Measurements from ENCODE around the gene NCLN.
"Not testable (repeated sequence)": the region's sequence is repeated elsewhere in the genome, so short reads cannot be mapped to it uniquely, and the experiment has no call there.

The NCLN gene

DNA sequence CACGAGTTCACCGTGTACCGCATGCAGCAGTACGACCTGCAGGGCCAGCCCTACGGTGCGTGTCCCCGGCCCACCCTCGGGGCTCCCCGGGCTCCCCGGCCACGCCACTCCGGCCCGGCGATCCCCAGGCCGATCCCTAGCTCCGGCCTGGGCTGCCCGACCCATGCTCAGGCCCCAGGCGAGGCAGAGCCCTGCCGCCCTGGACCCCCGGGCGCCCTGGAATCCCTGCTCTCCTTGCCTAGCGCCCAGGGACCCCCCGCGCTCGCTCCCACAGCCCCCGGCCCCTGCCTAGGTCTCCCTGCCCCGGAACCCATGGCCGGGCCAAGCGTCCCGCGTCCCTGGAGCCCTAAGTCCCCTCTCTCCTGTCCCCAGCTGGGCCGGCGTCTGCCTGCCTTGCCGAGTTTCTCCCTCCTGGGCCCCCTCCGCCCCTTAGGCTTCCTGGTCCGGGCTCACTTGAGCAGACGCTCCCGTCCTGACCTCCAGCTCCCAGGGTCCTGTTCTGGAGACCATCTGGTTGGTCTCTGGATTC is 494 bp downstream of the NCLN start:
- DNase-seq, result no peak

DNA sequence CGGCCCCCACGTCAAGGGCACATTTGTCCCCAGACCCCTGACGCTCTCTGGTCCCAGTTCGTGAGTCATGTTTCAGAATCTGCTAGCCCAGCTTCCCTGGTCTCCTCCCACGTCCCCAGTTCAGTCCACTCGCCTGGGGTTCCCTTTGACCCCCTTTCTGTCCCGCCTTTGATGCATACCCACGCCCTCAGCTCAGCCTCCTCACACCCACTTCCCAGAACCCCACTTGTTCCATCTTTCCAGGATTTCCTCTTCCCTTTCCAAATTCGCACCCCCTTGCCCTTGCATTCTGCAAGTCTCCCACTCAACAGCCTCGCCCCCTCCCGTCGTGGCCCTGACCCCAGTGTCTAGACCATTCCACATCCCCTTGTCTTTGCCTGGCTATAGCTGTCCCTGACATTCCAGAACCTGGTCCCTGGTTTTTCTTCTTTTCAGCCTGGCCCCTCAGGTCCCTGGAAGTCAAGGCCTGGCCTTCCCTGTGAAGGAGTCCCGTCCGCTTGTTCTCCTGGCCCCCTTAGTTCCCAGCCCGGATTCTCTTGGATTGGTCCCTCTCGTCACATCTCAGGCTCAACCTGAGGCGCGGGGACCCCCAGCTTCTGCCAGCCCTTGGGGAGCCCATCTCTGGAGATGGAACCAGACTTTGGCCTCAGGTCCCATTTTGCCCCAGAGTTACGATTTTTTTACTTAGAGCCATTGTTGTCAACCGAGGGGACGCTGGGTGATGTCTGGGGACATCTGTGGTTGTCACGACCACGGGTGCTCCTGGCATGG is 1.3 kb downstream of the NCLN start:
- DNase-seq, result no peak

- DNase-seq, result no peak
Measured at GRCh38 chr19:3187662-3188511, 2.2 kb downstream of the NCLN start.

- DNase-seq, result no peak
Measured at GRCh38 chr19:3188627-3189596, 3.2 kb downstream of the NCLN start.

DNA sequence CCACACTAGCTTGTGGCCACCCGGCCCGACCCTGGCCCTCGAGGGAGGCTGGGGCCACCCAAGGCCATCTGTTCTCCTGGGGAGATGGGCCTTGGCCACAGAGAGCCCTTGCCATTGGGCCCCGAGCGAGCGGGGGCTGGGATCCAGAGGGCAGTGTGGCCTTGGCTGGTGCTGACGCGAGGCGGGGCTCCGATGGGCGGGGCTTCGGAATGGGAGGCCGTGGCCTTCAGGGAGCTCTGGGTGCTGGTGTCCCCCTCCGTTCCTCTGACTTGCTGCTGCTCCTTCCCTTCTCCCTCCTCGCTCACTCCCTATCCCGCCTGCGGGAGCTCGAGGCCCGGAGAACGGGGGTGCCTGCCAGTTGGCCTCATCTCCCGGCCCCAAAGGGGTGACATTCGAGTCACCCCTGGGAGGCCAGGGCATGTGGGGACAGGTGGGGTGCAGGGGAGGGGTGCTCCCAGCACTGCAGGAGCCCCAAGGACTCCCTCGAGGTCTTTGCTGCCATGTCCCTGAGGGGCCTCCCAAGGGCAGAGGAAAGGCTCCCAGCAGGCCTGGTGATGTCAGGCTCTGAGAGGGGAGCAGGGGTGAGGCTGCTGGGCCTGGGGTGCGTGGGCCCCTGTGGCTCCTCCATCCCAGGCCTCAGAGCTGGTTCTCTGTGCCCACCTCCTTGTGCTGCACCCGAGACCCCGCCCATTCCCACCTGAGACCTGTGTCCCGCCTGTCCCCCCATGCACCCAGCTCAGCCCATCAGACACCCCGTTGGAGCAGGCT is 4.2 kb downstream of the NCLN start:
- DNase-seq, result no peak

DNA sequence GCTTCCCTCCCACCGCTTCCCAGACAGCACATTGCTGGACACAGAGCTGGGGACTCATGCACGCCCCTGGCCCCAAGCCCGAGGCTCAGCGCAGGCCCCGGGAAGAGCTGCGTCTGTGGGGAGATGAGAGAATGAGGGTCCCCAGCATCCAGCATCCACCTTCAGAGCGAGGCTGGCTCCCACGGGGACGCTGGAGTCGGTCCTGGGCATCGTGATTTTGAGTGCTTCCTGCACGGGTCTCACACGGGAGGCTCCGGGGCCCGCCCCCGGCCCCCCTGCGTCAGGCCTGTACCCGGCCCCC is 4.7 kb downstream of the NCLN start:
- no peak for DNase-seq

GRCh38 chr19:3190921-3191805 is 5.4 kb downstream of the NCLN start:
- DNase-seq, result no peak

GRCh38 chr19:3191806-3192104 is 6.0 kb downstream of the NCLN start:
- not testable (repeated sequence) for DNase-seq

GRCh38 chr19:3192228-3192635 is 6.5 kb downstream of the NCLN start:
- DNase-seq, result no peak

- DNase-seq, result no peak
Measured at GRCh38 chr19:3192684-3193083, 7.0 kb downstream of the NCLN start.

DNA sequence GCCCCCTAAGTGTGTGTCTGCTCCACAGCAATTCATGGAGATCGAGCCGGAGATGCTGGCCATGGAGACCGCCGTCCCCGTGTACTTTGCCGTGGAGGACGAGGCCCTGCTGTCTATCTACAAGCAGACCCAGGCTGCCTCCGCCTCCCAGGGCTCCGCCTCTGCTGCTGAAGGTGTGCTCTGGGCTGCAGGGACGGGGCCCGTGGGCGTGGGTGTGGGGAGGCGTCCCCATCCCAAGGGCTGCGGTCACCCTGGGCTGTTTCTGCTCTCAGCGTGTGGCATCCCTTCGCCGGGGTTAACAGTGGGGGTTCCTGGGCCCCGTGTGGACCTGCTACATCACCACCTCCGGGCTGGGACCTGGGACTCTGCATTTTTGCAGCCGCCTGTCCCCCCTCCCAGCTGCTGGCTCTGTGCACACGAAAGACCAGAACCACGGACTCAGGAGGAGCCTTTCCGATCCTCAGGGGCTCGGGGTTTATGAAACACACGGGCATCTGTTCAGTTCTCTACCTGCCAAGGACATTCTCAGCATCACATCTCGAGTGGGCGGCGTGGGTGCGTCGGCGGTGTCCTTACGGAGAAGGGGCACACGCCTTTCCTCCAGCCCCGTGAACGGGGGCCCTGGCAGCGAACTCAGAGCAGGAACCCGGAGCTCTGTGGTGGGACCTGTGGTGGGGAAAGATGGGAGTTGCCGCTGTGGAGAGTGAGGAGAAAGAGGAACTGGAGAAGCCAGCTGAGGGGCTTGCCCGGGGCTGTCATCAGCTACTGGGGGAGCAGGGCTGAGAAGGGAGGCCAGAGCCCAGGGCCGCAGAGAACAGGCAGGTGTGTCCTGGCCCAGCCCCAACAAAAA is 7.8 kb downstream of the NCLN start:
- DNase-seq, result no peak

DNA sequence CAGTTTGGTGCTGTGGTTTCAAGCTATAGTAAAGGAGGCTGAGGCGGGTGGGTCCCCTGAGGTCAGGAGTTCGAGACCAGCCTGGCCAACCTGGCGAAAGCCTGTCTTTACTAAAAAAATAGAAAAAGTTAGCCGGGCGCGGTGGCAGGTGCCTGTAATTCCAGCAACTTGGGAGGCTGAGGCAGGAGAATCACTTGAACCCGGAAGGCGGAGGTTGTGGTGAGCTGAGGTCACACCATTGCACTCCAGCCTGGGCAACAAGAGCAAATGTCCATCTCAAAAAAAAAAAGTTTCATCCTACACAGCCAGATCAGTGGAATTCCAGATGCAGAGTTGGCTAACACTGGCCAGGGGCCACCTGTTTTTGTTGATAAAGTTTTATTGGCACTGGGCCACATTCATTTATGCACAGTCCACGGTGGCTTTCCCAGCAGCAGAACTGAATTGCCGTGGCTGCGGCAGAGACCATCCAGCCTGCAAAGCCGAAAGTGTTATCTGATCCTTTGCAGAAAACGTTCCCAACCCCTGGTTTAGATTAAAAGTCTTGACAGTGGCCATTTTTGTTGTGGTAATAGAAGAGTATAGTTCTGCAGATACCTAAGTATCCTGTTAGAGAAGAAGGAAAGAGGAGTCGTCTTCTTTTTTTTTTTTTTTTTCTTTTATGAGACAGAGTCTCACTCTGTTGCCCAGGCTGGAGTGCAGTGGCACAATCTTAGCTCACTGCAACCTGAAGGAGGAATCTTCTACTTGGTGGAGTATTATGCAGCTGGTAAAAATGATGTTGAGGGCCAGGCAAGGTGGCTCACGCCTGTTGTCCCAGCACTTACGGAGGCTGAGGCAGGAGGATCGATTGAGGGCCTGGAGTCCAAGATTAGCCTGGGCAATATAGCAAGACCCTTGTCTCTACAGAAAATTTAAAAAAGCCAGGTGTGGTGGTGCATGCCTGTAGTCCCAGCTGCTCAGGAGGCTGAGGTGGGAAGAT is 8.7 kb downstream of the NCLN start:
- DNase-seq, result no peak

DNA sequence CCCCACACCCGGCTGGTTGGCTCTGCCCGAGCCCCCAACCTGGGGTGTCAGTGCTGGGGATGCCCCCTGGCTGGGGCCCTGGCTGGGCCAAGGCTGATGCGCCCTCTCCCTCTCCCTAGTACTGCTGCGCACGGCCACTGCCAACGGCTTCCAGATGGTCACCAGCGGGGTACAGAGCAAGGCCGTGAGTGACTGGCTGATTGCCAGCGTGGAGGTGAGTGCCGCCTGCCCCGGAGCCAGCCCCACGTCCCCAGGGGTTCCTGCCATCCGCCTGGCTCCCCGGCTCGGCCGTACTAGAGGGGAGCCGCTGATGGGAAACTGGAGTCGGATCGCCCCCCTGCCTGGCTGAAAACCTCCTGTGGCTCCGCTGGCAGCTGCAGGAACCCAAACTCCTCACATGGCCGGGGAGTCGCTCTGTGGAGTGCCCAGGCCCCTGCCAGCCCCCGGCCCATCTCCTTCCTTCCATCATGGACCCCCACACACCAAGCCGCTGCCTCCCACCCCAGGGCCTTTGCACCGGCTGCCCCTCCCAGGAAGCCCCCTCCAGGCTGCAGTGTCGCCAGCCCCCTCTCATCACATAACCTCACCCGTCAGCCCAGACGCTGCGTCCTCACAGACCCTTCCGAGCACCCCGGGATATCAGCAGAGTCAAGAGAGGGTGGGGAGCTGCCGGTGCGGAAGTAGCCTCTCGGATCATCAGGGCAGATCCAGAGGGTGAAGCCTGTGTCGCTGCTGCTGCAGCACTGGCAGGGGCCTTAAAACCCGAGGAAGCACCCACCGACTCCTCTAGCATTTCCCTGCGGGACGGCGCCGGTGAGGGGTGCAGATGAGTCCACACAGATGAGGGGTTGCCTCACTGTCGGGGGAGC is 10.6 kb downstream of the NCLN start:
- DNase-seq, result no peak

DNA sequence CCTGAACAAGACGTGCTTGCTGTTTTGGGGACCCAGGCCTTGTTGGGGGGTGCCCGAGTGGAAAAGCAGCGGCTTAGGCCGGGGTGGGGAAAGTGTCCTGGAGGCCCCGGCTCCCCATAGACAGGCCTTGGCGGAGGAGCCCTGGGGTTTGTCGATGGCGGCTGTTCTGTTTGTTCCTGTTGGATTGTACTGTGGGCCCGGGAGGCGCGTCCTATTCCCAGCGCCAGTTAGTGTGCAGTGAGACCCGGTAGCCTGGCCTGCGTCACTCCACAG is 11.1 kb downstream of the NCLN start:
- no peak for DNase-seq

- no peak for DNase-seq
Measured at GRCh38 chr19:3198901-3199700, 13.4 kb downstream of the NCLN start.

DNA sequence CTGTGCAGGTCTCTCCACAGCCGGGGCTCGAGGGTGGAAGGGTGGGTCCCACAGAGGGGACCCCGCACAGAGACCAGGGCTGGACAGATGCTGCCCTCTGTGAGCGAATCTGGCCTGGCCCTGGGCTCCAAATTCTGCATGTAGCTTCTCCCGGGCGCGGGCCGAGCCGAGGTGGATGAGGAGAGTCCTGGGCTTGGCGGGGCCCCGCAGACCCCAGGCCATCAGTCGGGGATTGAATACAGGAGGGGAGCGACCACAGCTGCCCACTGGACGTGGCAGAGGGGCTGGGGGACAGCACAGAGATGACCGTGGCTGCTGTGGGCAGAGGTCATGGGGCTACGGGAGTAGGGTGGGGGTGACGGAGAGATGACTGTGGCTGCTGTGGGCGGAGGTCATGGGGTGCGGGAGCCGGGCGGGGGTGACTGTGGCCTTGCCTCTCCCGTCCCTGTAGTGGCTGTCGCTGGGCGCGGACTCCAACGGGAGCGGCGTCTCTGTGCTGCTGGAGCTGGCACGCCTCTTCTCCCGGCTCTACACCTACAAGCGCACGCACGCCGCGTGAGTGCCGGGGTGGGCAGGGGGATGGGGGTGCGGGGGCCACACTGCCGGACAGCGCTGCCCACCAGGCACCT is 15.5 kb downstream of the NCLN start:
- no peak for DNase-seq

- DNase-seq, result no peak
Measured at GRCh38 chr19:3201911-3202310, 16.2 kb downstream of the NCLN start.
